Natural killer cell (primary cell): ENCODE results near the gene PREPL. TPM values are rescaled to one million over a fixed set of nuclear protein-coding genes. Genes with fewer than 3 reads are reported as not detected.

Experiments
- ATAC-seq, 3 donors: fragments of 150-1000 bp in 2 of 3; fragments of 200-7000 bp in 1 of 3; cut with Tn5 transposase; 1 replicate in 1 of 3; 2 replicates in 2 of 3; pipeline ENCODE4 v1.10.0; 2021; ENCODE audit warnings: mild to moderate bottlenecking in 2 of 3, moderate library complexity in 2 of 3
- DNase-seq, 2 donors: peaks; one replicate each; pipeline versions ENCODE4 v3.0.0 to v3.0.0-alpha.2; 2013 to 2021; ENCODE audit warnings: mixed read lengths in 1 of 2
- H3K27ac ChIP-seq: one replicate; pipeline ENCODE4 v1.5.1; 2013; ENCODE audit warnings: mild to moderate bottlenecking, low read length
- H3K27me3 ChIP-seq: one replicate; pipeline ENCODE4 v1.6.1; 2013; ENCODE audit warnings: low read length; ENCODE audit not compliant: control insufficient read depth, insufficient read depth
- H3K36me3 ChIP-seq: one replicate; pipeline ENCODE4 v1.6.1; 2013; ENCODE audit warnings: low read length; ENCODE audit not compliant: control insufficient read depth, insufficient read depth
- H3K4me1 ChIP-seq: one replicate; pipeline ENCODE4 v1.6.1; 2013; ENCODE audit warnings: low read length; ENCODE audit not compliant: control insufficient read depth, insufficient read depth
- H3K4me3 ChIP-seq: one replicate; pipeline ENCODE4 v1.5.1; 2013; ENCODE audit warnings: low read length
- H3K9me3 ChIP-seq: one replicate; pipeline ENCODE4 v1.6.1; 2013; ENCODE audit warnings: low read length; ENCODE audit not compliant: control insufficient read depth, insufficient read depth
- H3K27ac Mint-ChIP-seq, 2 donors: one replicate each; pipeline ENCODE4 v1.8.0; 2022; ENCODE audit warnings: mild to moderate bottlenecking in 2 of 2, mixed read lengths in 2 of 2, moderate library complexity in 1 of 2
- H3K27me3 Mint-ChIP-seq, 2 donors: one replicate each; pipeline ENCODE4 v1.8.0; 2022; ENCODE audit warnings: low read depth in 2 of 2, mixed read lengths in 2 of 2
- H3K36me3 Mint-ChIP-seq: one replicate; pipeline ENCODE4 v1.8.0; 2022; ENCODE audit warnings: mixed read lengths
- H3K4me1 Mint-ChIP-seq, 2 donors: one replicate each; pipeline ENCODE4 v1.8.0; 2022; ENCODE audit warnings: mixed read lengths in 2 of 2
- H3K4me3 Mint-ChIP-seq: one replicate; pipeline ENCODE4 v1.8.0; 2022; ENCODE audit warnings: mild to moderate bottlenecking, moderate library complexity, mixed read lengths
- H3K9me3 Mint-ChIP-seq, 2 donors: one replicate each; pipeline ENCODE4 v1.8.0; 2022; ENCODE audit warnings: mixed read lengths in 2 of 2
- CTCF ChIP-seq: fragments of 200-600 bp; IDR thresholded peaks from one replicate; pipeline ENCODE4 v1.8.0; 2022; ENCODE audit warnings: antibody characterized with exemption
- WGBS: methylation state at CpG from one replicate; pipeline ENCODE4 v1.1.7; 2013; ENCODE audit warnings: missing lambda C conversion rate; ENCODE audit not compliant: insufficient coverage; 5-methylcytosine and 5-hydroxymethylcytosine counted together
- intact Hi-C: fragments of 100-400 bp; cut with micrococcal nuclease; formaldehyde crosslinking; loops from one replicate; pipeline ENCODE4 v1.14.2; 2022
- total RNA-seq, 4 donors: library from RNA; stranded (reverse); fragments of 120-200 nt in 1 of 4; gene quantifications; one replicate each; pipeline versions ENCODE4 v1.2.3 to v1.2.4, GENCODE V29; 2013 to 2022

PREPL gene
- 10 to 100 TPM; 17.2 to 23.2 (median 18.4) TPM for total RNA-seq
- 48.6 TPM for total RNA-seq (2013)

- Histone ChIP-seq H3K4me1 (peaks cover 7% of the 10 kb centered on the region), H3K4me3 (peak within 1 kb of the TSS; percentile 75), H3K27me3 (no peaks in the 10 kb centered on the region), H3K27ac (peak within 1 kb of the TSS; percentile 91), H3K9me3 (no peaks in the 10 kb centered on the region), H3K36me3 (no peaks in the 10 kb centered on the region)
- Mint-ChIP-seq H3K9me3 (no peaks in the 10 kb centered on the region), H3K4me3 (peak within 1 kb of the TSS; percentile 99), H3K4me1 (peaks cover 32 to 47% of the 10 kb centered on the region in 2 donors), H3K27ac (peak within 1 kb of the TSS; percentile 95 to 99), H3K27me3 (no peaks in the 10 kb centered on the region), H3K36me3 (no peaks in the 10 kb centered on the region)
- no peak for TF ChIP-seq CTCF
- DNase-seq (peak; percentile 96 to 99), ATAC-seq (peak; percentile 88 to 95 (median 90))
- intact Hi-C loops, result loop anchor here (1.0 to 5.0 kb wide), 3 partner anchors 193 to 365 kb away; partner anchors contain the start of gene PPM1B
- WGBS, result under 1% methylated on average over 57 of the region's 57 CpGs
Observed at GRCh38 chr2:44361330-44362206, at the start of gene PREPL, which contains the start of gene CAMKMT. PREPL (minus strand) TSS chr2:44361494; CDS start chr2:44346342, 15,152 bp downstream. CAMKMT (plus strand) TSS chr2:44361947.

GRCh38 chr2:44398243-44398897 lies 37.1 kb upstream of the PREPL start:
- H3K4me1 Mint-ChIP-seq, result peaks cover 0 to 6% of the 10 kb centered on the region in 2 donors
- H3K27ac Mint-ChIP-seq, result no peak overlapping the region
- no peak overlapping the region for H3K27ac ChIP-seq
- 95% methylated on average over 2 of the region's 6 CpGs for WGBS
- no peaks in the 10 kb centered on the region for H3K27me3 Mint-ChIP-seq
- no peak overlapping the region for H3K4me3 ChIP-seq
- no peak for DNase-seq
- H3K4me1 ChIP-seq, result no peaks in the 10 kb centered on the region
- no peaks in the 10 kb centered on the region for H3K36me3 ChIP-seq
- no peak for TF ChIP-seq CTCF
- no peaks in the 10 kb centered on the region for H3K36me3 Mint-ChIP-seq
- no peaks in the 10 kb centered on the region for H3K9me3 ChIP-seq
- H3K4me3 Mint-ChIP-seq, result no peak overlapping the region
- ATAC-seq, result no peak
- H3K9me3 Mint-ChIP-seq, result no peaks in the 10 kb centered on the region
- H3K27me3 ChIP-seq, result no peaks in the 10 kb centered on the region
- intact Hi-C loops, result no loop called here

GRCh38 chr2:44397447-44398175 lies 36.3 kb upstream of the PREPL start:
- 48% methylated on average over 4 of the region's 7 CpGs for WGBS
- Mint-ChIP-seq H3K9me3 (no peaks in the 10 kb centered on the region), H3K4me3 (no peak overlapping the region), H3K27ac (no peak overlapping the region), H3K27me3 (no peaks in the 10 kb centered on the region), H3K4me1 (peaks cover 0 to 6% of the 10 kb centered on the region in 2 donors), H3K36me3 (no peaks in the 10 kb centered on the region)
- no peak overlapping the region for H3K4me3 ChIP-seq
- H3K36me3 ChIP-seq, result no peaks in the 10 kb centered on the region
- no peaks in the 10 kb centered on the region for H3K4me1 ChIP-seq
- no peaks in the 10 kb centered on the region for H3K27me3 ChIP-seq
- no peaks in the 10 kb centered on the region for H3K9me3 ChIP-seq
- intact Hi-C loops, result no loop called here
- no peak for TF ChIP-seq CTCF
- no peak for DNase-seq
- H3K27ac ChIP-seq, result no peak overlapping the region
- ATAC-seq, result no peak
